ENCODE data around the gene C15orf62.

Gene C15orf62

GRCh38 chr15:40754574-40754882 lies 15.3 kb upstream of the C15orf62 start:
- ChIA-PET CTCF (no interaction called here), POLR2A (no interaction called here)
- no peak for DNase-seq (ENCODE audit: extremely low spot score)
- no peak for TF ChIP-seq CTCF (IDR thresholded peaks at IDR 0.05; ENCODE audit: control extremely low read depth, extremely low read depth, low read depth, missing control alignments)

- ChIA-PET POLR2A (no interaction called here), CTCF (interaction anchor here (1.3 kb wide), 1 partner anchor 27 kb away, joined by 4 read pairs; no protein-coding TSS in a partner anchor)
- TF ChIP-seq CTCF (IDR thresholded peaks at IDR 0.05; ENCODE audit: control extremely low read depth, extremely low read depth, low read depth, missing control alignments), result peak; percentile 22
- DNase-seq (ENCODE audit: extremely low spot score), result peak; percentile 97
Measured at GRCh38 chr15:40754883-40755811, 14.6 kb upstream of the C15orf62 start, which contains the start of gene RMDN3. TSS of gene RMDN3 (minus strand) at chr15:40755254. CDS start at chr15:40754783, 471 bp downstream.

- ChIA-PET POLR2A (no interaction called here), CTCF (interaction anchor here (1.0 to 1.3 kb wide), 2 partner anchors 15 to 26 kb away, joined by 3 to 4 read pairs; no protein-coding TSS in a partner anchor)
- no peak for DNase-seq (ENCODE audit: extremely low spot score)
- no peak for TF ChIP-seq CTCF (IDR thresholded peaks at IDR 0.05; ENCODE audit: control extremely low read depth, extremely low read depth, low read depth, missing control alignments)
Measured at GRCh38 chr15:40755812-40756208, 14.0 kb upstream of the C15orf62 start.

GRCh38 chr15:40756938-40757337 lies 12.8 kb upstream of the C15orf62 start:
- no peak for TF ChIP-seq CTCF (IDR thresholded peaks at IDR 0.05; ENCODE audit: control extremely low read depth, extremely low read depth, low read depth, missing control alignments)
- ChIA-PET POLR2A (no interaction called here), CTCF (interaction anchor here (0.9 to 4.0 kb wide), 4 partner anchors 12 to 125 kb away, joined by 3 to 18 read pairs (median 4); partner anchors contain the start of gene C15orf62)
- no peak for DNase-seq (ENCODE audit: extremely low spot score)

GRCh38 chr15:40759961-40760360 lies 9.8 kb upstream of the C15orf62 start:
- POLR2A ChIA-PET, result no interaction called here
- no peak for DNase-seq (ENCODE audit: extremely low spot score)
- no peak for TF ChIP-seq CTCF (IDR thresholded peaks at IDR 0.05; ENCODE audit: control extremely low read depth, extremely low read depth, low read depth, missing control alignments)
- CTCF ChIA-PET, result interaction anchor here (2.3 to 4.0 kb wide), 2 partner anchors 9 to 98 kb away, joined by 5 to 18 read pairs; partner anchors contain the start of gene C15orf62

GRCh38 chr15:40762919-40763800 lies 6.6 kb upstream of the C15orf62 start:
- CTCF ChIA-PET, result interaction anchor here (0.7 to 4.2 kb wide), 11 partner anchors 10 to 173 kb away, joined by 3 to 22 read pairs (median 4); no protein-coding TSS in a partner anchor
- peak; percentile 44 for DNase-seq (ENCODE audit: extremely low spot score)

More at GRCh38 chr15:40762919-40763800, 6.6 kb upstream of the C15orf62 start:
- no peak for TF ChIP-seq CTCF (IDR thresholded peaks at IDR 0.05; ENCODE audit: control extremely low read depth, extremely low read depth, low read depth, missing control alignments)
- POLR2A ChIA-PET, result interaction anchor here (1.0 kb wide), 1 partner anchor 655 kb away, joined by 4 read pairs; the partner anchor contains the start of gene BMF
